ENCODE measurements around the gene MST1. TPM values are rescaled to one million over a fixed set of nuclear protein-coding genes. Genes with fewer than 3 reads are reported as not detected.

Gene MST1
- total RNA-seq, 4 donors from 2014 or later = 0.10 to 4.8 (median 2.4) TPM

DNA sequence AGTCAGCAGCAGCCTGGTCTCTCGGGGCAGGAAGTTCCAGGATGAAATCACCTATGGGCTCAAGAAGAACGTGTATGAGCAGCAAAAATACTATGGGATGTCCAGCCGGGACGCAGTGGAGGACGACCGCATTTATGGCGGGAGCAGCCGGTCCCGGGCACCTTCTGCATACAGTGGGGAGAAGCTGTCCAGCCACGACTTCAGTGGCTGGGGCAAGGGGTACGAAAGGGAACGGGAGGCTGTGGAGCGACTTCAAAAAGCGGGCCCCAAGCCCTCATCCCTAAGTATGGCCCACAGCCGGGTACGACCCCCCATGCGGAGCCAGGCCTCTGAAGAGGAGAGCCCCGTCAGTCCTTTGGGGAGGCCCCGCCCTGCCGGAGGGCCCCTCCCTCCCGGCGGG is 27.3 kb downstream of the MST1 start:
- DNase-seq (no peak), ATAC-seq (no peak)
- no peak for TF ChIP-seq POLR2A (IDR thresholded peaks at IDR 0.05)
- TF ChIP-seq, protein P1, sequence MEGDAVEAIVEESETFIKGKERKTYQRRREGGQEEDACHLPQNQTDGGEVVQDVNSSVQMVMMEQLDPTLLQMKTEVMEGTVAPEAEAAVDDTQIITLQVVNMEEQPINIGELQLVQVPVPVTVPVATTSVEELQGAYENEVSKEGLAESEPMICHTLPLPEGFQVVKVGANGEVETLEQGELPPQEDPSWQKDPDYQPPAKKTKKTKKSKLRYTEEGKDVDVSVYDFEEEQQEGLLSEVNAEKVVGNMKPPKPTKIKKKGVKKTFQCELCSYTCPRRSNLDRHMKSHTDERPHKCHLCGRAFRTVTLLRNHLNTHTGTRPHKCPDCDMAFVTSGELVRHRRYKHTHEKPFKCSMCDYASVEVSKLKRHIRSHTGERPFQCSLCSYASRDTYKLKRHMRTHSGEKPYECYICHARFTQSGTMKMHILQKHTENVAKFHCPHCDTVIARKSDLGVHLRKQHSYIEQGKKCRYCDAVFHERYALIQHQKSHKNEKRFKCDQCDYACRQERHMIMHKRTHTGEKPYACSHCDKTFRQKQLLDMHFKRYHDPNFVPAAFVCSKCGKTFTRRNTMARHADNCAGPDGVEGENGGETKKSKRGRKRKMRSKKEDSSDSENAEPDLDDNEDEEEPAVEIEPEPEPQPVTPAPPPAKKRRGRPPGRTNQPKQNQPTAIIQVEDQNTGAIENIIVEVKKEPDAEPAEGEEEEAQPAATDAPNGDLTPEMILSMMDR (IDR thresholded peaks at IDR 0.05 in 4 of 5, conservative IDR thresholded peaks at IDR 0.05 in 1 of 5) = no peak
- Histone ChIP-seq H3K4me1 (no peaks in the 10 kb centered on the region), H3K9me3 (no peaks in the 10 kb centered on the region), H3K4me3 (no peak overlapping the region), H3K36me3 (no peaks in the 10 kb centered on the region), H3K27ac (no peak overlapping the region), H3K27me3 (no peaks in the 10 kb centered on the region)
- intact Hi-C loops (cut with DNase I; ENCODE audit: low total_unique reads) = no loop called here
- in situ Hi-C loops (cut with MboI; ENCODE audit: low sequenced_read_pairs in 4 of 4) = no loop called here

DNA sequence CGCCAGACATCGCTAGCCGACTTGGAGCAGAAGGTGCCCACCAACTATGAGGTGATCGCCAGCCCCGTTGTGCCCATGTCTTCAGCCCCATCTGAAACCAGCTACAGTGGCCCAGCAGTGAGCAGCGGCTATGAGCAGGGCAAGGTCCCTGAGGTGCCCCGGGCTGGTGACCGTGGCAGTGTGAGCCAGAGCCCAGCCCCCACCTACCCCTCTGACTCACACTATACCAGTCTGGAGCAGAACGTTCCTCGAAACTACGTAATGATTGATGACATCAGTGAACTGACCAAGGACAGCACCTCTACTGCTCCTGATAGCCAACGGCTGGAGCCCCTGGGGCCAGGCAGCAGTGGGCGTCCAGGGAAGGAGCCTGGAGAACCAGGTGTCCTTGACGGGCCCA is 28.0 kb downstream of the MST1 start:
- DNase-seq (no peak), ATAC-seq (no peak)
- in situ Hi-C loops (cut with MboI; ENCODE audit: low sequenced_read_pairs in 4 of 4) (no loop called here), intact Hi-C loops (cut with DNase I; ENCODE audit: low total_unique reads) (no loop called here)
- Histone ChIP-seq H3K4me3 (no peak overlapping the region), H3K4me1 (no peaks in the 10 kb centered on the region), H3K27ac (no peak overlapping the region), H3K27me3 (no peaks in the 10 kb centered on the region), H3K9me3 (no peaks in the 10 kb centered on the region), H3K36me3 (no peaks in the 10 kb centered on the region)
- TF ChIP-seq POLR2A (IDR thresholded peaks at IDR 0.05) = no peak
- TF ChIP-seq, protein P1 (IDR thresholded peaks at IDR 0.05 in 4 of 5, conservative IDR thresholded peaks at IDR 0.05 in 1 of 5) = no peak

DNA sequence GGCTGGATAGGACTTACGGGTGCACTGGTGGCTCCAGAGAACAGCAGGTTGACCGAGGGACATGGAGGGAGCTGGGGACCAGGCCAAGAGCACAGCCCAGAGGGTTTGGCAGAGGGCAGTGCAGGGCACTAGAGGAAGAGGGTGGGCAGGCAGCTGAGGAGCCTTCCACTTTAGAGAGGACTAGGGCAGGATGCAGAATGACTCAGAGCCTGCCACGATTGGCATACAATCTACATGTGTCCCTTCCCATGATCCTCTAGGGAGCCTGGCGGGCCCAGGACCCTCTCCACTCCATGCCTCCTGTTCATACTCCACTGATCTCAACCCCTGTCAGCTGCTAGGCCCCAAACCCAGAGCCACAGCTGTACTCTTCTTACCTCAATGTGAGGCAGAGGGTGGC is 29.5 kb downstream of the MST1 start:
- no peaks in the 10 kb centered on the region for H3K9me3 ChIP-seq
- H3K27ac ChIP-seq = no peak overlapping the region
- TF ChIP-seq, protein P1 (IDR thresholded peaks at IDR 0.05 in 4 of 5, conservative IDR thresholded peaks at IDR 0.05 in 1 of 5) = no peak
- TF ChIP-seq POLR2A (IDR thresholded peaks at IDR 0.05) = no peak
- DNase-seq = no peak
- no peaks in the 10 kb centered on the region for H3K36me3 ChIP-seq
- H3K4me1 ChIP-seq = no peaks in the 10 kb centered on the region
- intact Hi-C loops (cut with DNase I; ENCODE audit: low total_unique reads) (no loop called here), in situ Hi-C loops (cut with MboI; ENCODE audit: low sequenced_read_pairs in 4 of 4) (no loop called here)
- H3K27me3 ChIP-seq = no peaks in the 10 kb centered on the region
- ATAC-seq = no peak
- no peak overlapping the region for H3K4me3 ChIP-seq

- no peak for DNase-seq
- H3K36me3 ChIP-seq = no peaks in the 10 kb centered on the region
- TF ChIP-seq, protein P1 (IDR thresholded peaks at IDR 0.05 in 4 of 5, conservative IDR thresholded peaks at IDR 0.05 in 1 of 5) = no peak
- no peak for TF ChIP-seq POLR2A (IDR thresholded peaks at IDR 0.05)
- in situ Hi-C loops (cut with MboI; ENCODE audit: low sequenced_read_pairs in 4 of 4) = no loop called here
- H3K4me3 ChIP-seq = no peak overlapping the region
- no peak for ATAC-seq
- intact Hi-C loops (cut with DNase I; ENCODE audit: low total_unique reads) = no loop called here
- H3K4me1 ChIP-seq = no peaks in the 10 kb centered on the region
- no peaks in the 10 kb centered on the region for H3K9me3 ChIP-seq
- H3K27me3 ChIP-seq = no peaks in the 10 kb centered on the region
- no peak overlapping the region for H3K27ac ChIP-seq
Measured at GRCh38 chr3:49658711-49659110, 30.6 kb downstream of the MST1 start.

GRCh38 chr3:49657208-49657915 is 31.9 kb downstream of the MST1 start:
- no peaks in the 10 kb centered on the region for H3K36me3 ChIP-seq
- intact Hi-C loops (cut with DNase I; ENCODE audit: low total_unique reads) (no loop called here), in situ Hi-C loops (cut with MboI; ENCODE audit: low sequenced_read_pairs in 4 of 4) (no loop called here)
- DNase-seq (no peak), ATAC-seq (no peak)
- no peaks in the 10 kb centered on the region for H3K27me3 ChIP-seq
- no peak overlapping the region for H3K27ac ChIP-seq
- H3K4me3 ChIP-seq = no peak overlapping the region
- no peaks in the 10 kb centered on the region for H3K4me1 ChIP-seq
- TF ChIP-seq, protein P1 (IDR thresholded peaks at IDR 0.05 in 4 of 5, conservative IDR thresholded peaks at IDR 0.05 in 1 of 5) = no peak
- no peak for TF ChIP-seq POLR2A (IDR thresholded peaks at IDR 0.05)
- H3K9me3 ChIP-seq = no peaks in the 10 kb centered on the region

Measured in gastrocnemius medialis (tissue), 4 donors.